Mesothelial cell of epicardium (in vitro differentiated cells): ENCODE measurements around the gene CFDP1. TPM values are rescaled to one million over a fixed set of nuclear protein-coding genes. Genes with fewer than 3 reads are reported as not detected.

Source experiments
- DNase-seq, 2 experiments: peaks; one replicate each; pipeline ENCODE4 v3.0.0; 2021; ENCODE audit warnings: low spot score in 2 of 2; ENCODE audit not compliant: unreplicated experiment in 2 of 2
- H3K27ac Mint-ChIP-seq: 2 replicates; pipeline ENCODE4 v1.8.0; 2021; ENCODE audit warnings: mixed read lengths
- H3K27me3 Mint-ChIP-seq: 2 replicates; pipeline ENCODE4 v1.8.0; 2021; ENCODE audit warnings: low read depth, mixed read lengths
- H3K36me3 Mint-ChIP-seq: 2 replicates; pipeline ENCODE4 v1.8.0; 2021; ENCODE audit warnings: mixed read lengths
- H3K4me1 Mint-ChIP-seq: 2 replicates; pipeline ENCODE4 v1.8.0; 2021; ENCODE audit warnings: mixed read lengths
- H3K4me3 Mint-ChIP-seq: 2 replicates; pipeline ENCODE4 v1.8.0; 2021; ENCODE audit warnings: mild to moderate bottlenecking, moderate library complexity, mixed read lengths
- H3K9me3 Mint-ChIP-seq: 2 replicates; pipeline ENCODE4 v1.8.0; 2021; ENCODE audit warnings: mixed read lengths
- CTCF ChIP-seq: fragments of 200-600 bp; sonication (generic); IDR thresholded peaks from one replicate; pipeline ENCODE4 v1.5.0; 2021; ENCODE audit warnings: antibody characterized with exemption; ENCODE audit not compliant: unreplicated experiment
- total RNA-seq: library from RNA; stranded (reverse); gene quantifications from 3 replicates; pipeline ENCODE4 v1.2.1, GENCODE V29; 2021

The CFDP1 gene
- total RNA-seq, 1 donor from 2014 or later: 89.1 TPM

GRCh38 chr16:75254359-75254837 is 178.9 kb downstream of the CFDP1 start:
- Mint-ChIP-seq H3K27me3 (no peaks in the 10 kb centered on the region), H3K4me3 (no peak overlapping the region), H3K36me3 (no peaks in the 10 kb centered on the region), H3K9me3 (no peaks in the 10 kb centered on the region), H3K27ac (peak overlapping the region; percentile 94), H3K4me1 (peaks cover 80% of the 10 kb centered on the region)
- no peak for TF ChIP-seq CTCF
- no peak for DNase-seq

GRCh38 chr16:75252946-75253911 is 180.1 kb downstream of the CFDP1 start:
- Mint-ChIP-seq H3K9me3 (no peaks in the 10 kb centered on the region), H3K4me3 (peak overlapping the region; percentile 46), H3K27ac (peak overlapping the region; percentile 91), H3K4me1 (peaks cover 77% of the 10 kb centered on the region), H3K36me3 (no peaks in the 10 kb centered on the region), H3K27me3 (no peaks in the 10 kb centered on the region)
- TF ChIP-seq CTCF: no peak
- DNase-seq: peak in 1 of 2 experiments; percentile 16

GRCh38 chr16:75252049-75252864 is 181.0 kb downstream of the CFDP1 start:
- TF ChIP-seq CTCF: no peak
- H3K4me3 Mint-ChIP-seq: peak overlapping the region; percentile 67
- H3K36me3 Mint-ChIP-seq: no peaks in the 10 kb centered on the region
- no peaks in the 10 kb centered on the region for H3K27me3 Mint-ChIP-seq
- peak overlapping the region; percentile 93 for H3K27ac Mint-ChIP-seq
- H3K4me1 Mint-ChIP-seq: peaks cover 74% of the 10 kb centered on the region
- DNase-seq: no peak
- no peaks in the 10 kb centered on the region for H3K9me3 Mint-ChIP-seq

GRCh38 chr16:75251280-75252048 is 181.8 kb downstream of the CFDP1 start, which contains the start of gene BCAR1:
BCAR1 (minus strand) TSS chr16:75251624; CDS start chr16:75251482, 142 bp downstream.
- peak; percentile 85 to 87 for DNase-seq
- no peaks in the 10 kb centered on the region for H3K9me3 Mint-ChIP-seq
- H3K36me3 Mint-ChIP-seq: no peaks in the 10 kb centered on the region
- H3K4me3 Mint-ChIP-seq: peak within 1 kb of the TSS; percentile 80
- peaks cover 73% of the 10 kb centered on the region for H3K4me1 Mint-ChIP-seq
- peak within 1 kb of the TSS; percentile 93 for H3K27ac Mint-ChIP-seq
- H3K27me3 Mint-ChIP-seq: no peaks in the 10 kb centered on the region
- TF ChIP-seq CTCF: no peak

GRCh38 chr16:75250809-75251279 is 182.5 kb downstream of the CFDP1 start:
- DNase-seq: peak in 1 of 2 experiments; percentile 69
- peaks cover 73% of the 10 kb centered on the region for H3K4me1 Mint-ChIP-seq

More at GRCh38 chr16:75250809-75251279, 182.5 kb downstream of the CFDP1 start:
- no peak for TF ChIP-seq CTCF
- H3K4me3 Mint-ChIP-seq: peak overlapping the region; percentile 80
- no peaks in the 10 kb centered on the region for H3K27me3 Mint-ChIP-seq
- H3K36me3 Mint-ChIP-seq: no peaks in the 10 kb centered on the region
- no peaks in the 10 kb centered on the region for H3K9me3 Mint-ChIP-seq
- H3K27ac Mint-ChIP-seq: peak overlapping the region; percentile 91
